ENCODE data around the gene TMEM182.

DNA sequence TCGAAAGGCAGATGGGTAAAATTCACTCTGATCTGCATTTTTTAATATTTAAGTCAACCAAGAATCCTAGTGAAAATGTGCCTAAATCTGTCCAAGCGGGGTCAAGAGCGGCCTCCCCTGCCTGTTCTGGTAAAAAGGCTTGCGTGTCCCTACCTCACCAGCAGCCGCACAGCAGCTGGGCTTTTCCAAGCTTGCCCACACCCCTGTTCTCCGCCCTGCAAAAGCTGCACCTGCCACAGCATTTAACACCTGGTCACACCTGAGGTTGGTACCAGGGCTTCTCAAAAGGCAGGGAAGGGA is 25.8 kb upstream of the TMEM182 start:
- TF ChIP-seq CTCF (IDR thresholded peaks at IDR 0.05) (no peak), EZH2phosphoT487 (IDR thresholded peaks at IDR 0.05) (no peak), EZH2 (IDR thresholded peaks at IDR 0.05) (no peak)

Data from neural progenitor cell (in vitro differentiated cells).